IMR-90 (cell line): ENCODE measurements around the gene NEGR1. TPM values are rescaled to one million over a fixed set of nuclear protein-coding genes. Genes with fewer than 3 reads are reported as not detected.

Experiments used
- ATAC-seq: fragments of 200-7000 bp; cut with Tn5 transposase; 2 replicates; pipeline ENCODE4 v1.9.1; 2020; ENCODE audit warnings: low read depth, mild to moderate bottlenecking, moderate library complexity
- BruUV-seq: library from RNA; stranded (reverse); fragments of 400-500 nt; replicated peaks from 2 replicates; lab custom pipeline; 2021; lab: Mats Ljungman, UMichigan
- CTCF ChIA-PET: fragments of 300-600 bp; formaldehyde crosslinking; extraction: SDS; loops from one replicate; lab custom pipeline; 2021; ENCODE audit warnings: antibody characterized with exemption; lab: Yijun Ruan, JAX
- POLR2A ChIA-PET: fragments of 300-600 bp; sonication (Branson Sonifier 250); formaldehyde crosslinking; loops from one replicate; lab custom pipeline; 2022; ENCODE audit warnings: antibody characterized with exemption; ENCODE audit not compliant: unreplicated experiment; lab: Charles Lee
- DNase-seq: peaks from one replicate; pipeline ENCODE4 v3.0.0; 2013
- H2AFZ ChIP-seq: replicated peaks from 2 replicates; pipeline ENCODE3; 2013; ENCODE audit warnings: low read length, mild to moderate bottlenecking; ENCODE audit not compliant: poor library complexity
- H2AK5ac ChIP-seq: 2 replicates; pipeline ENCODE4 v1.6.1; 2013; ENCODE audit warnings: low read depth, low read length, inconsistent platforms
- H2AK9ac ChIP-seq: replicated peaks from 2 replicates; pipeline ENCODE3; 2013; ENCODE audit warnings: mild to moderate bottlenecking, low read depth, low read length, moderate library complexity; ENCODE audit not compliant: poor library complexity
- H2BK120ac ChIP-seq: 2 replicates; pipeline ENCODE4 v1.6.1; 2013; ENCODE audit warnings: low read depth, low read length, inconsistent platforms
- H2BK15ac ChIP-seq: 3 replicates; pipeline ENCODE4 v1.6.1; 2013; ENCODE audit warnings: low read depth, low read length, inconsistent platforms
- H2BK20ac ChIP-seq: 2 replicates; pipeline ENCODE4 v1.6.1; 2013; ENCODE audit warnings: low read depth, mild to moderate bottlenecking, inconsistent platforms, low read length, moderate library complexity
- H2BK5ac ChIP-seq: 2 replicates; pipeline ENCODE4 v1.6.1; 2013; ENCODE audit warnings: mild to moderate bottlenecking, low read depth, low read length, inconsistent platforms; ENCODE audit not compliant: poor library complexity, severe bottlenecking
- H3K14ac ChIP-seq: replicated peaks from 2 replicates; pipeline ENCODE4 v1.6.1; 2013; ENCODE audit warnings: low read depth, low read length, inconsistent platforms
- H3K18ac ChIP-seq: 2 replicates; pipeline ENCODE4 v1.6.1; 2013; ENCODE audit warnings: low read depth, low read length, control low read depth
- H3K23ac ChIP-seq: 2 replicates; pipeline ENCODE4 v1.6.1; 2013; ENCODE audit warnings: low read depth, low read length, inconsistent platforms
- H3K27ac ChIP-seq: 2 replicates; pipeline ENCODE4 v1.5.1; 2013; ENCODE audit warnings: mild to moderate bottlenecking, control low read depth, low read length; ENCODE audit not compliant: insufficient read depth
- H3K27me3 ChIP-seq: 2 replicates; pipeline ENCODE4 v1.6.1; 2013; ENCODE audit warnings: low read length; ENCODE audit not compliant: control insufficient read depth, insufficient read depth
- H3K36me3 ChIP-seq: 2 replicates; pipeline ENCODE4 v1.6.1; 2013; ENCODE audit warnings: low read length, mixed read lengths; ENCODE audit not compliant: control insufficient read depth, insufficient read depth
- H3K4ac ChIP-seq: 2 replicates; pipeline ENCODE4 v1.6.1; 2013; ENCODE audit warnings: low read depth, low read length, inconsistent platforms
- H3K4me1 ChIP-seq: 2 replicates; pipeline ENCODE4 v1.6.1; 2013; ENCODE audit warnings: low read length, mixed read lengths; ENCODE audit not compliant: control insufficient read depth, insufficient read depth
- H3K4me2 ChIP-seq: 2 replicates; pipeline ENCODE4 v1.6.1; 2013; ENCODE audit warnings: low read depth, mild to moderate bottlenecking, control low read depth, low read length, moderate library complexity
- H3K4me3 ChIP-seq: 2 replicates; pipeline ENCODE4 v1.5.1; 2013; ENCODE audit warnings: low read depth, mild to moderate bottlenecking, control low read depth, low read length, moderate library complexity; ENCODE audit not compliant: insufficient read depth
- H3K56ac ChIP-seq: 2 replicates; pipeline ENCODE4 v1.6.1; 2013; ENCODE audit warnings: low read length, inconsistent platforms; ENCODE audit not compliant: insufficient read depth; ENCODE audit errors: extremely low read depth
- H3K79me1 ChIP-seq, 2 experiments: 2 replicates each; pipeline ENCODE4 v1.6.1; 2013; ENCODE audit warnings: low read length in 2 of 2, inconsistent platforms in 1 of 2, low read depth in 1 of 2
- H3K9ac ChIP-seq: 2 replicates; pipeline ENCODE4 v1.6.1; 2013; ENCODE audit warnings: low read depth, low read length, control low read depth
- H3K9me1 ChIP-seq: 2 replicates; pipeline ENCODE4 v1.6.1; 2013; ENCODE audit warnings: low read length, inconsistent platforms; ENCODE audit not compliant: insufficient read depth
- H3K9me3 ChIP-seq: 2 replicates; pipeline ENCODE4 v1.6.1; 2013; ENCODE audit warnings: low read length; ENCODE audit not compliant: control insufficient read depth, insufficient read depth
- H4K20me1 ChIP-seq: 2 replicates; pipeline ENCODE4 v1.6.1; 2013; ENCODE audit warnings: low read length, inconsistent platforms; ENCODE audit not compliant: insufficient read depth
- H4K5ac ChIP-seq: 2 replicates; pipeline ENCODE4 v1.6.1; 2013; ENCODE audit warnings: mild to moderate bottlenecking, low read depth, low read length, control low read depth
- H4K8ac ChIP-seq, 2 experiments: 2 replicates each; pipeline ENCODE4 v1.6.1; 2013; ENCODE audit warnings: low read depth in 2 of 2, low read length in 2 of 2, control low read depth in 1 of 2, inconsistent platforms in 1 of 2
- H4K91ac ChIP-seq: 2 replicates; pipeline ENCODE4 v1.6.1; 2013; ENCODE audit warnings: low read depth, low read length, inconsistent platforms; ENCODE audit not compliant: insufficient read depth
- BHLHE40 ChIP-seq: fragments of 150-350 bp; IDR thresholded peaks from 2 replicates; pipeline ENCODE4 v1.6.1; 2016; ENCODE audit warnings: mild to moderate bottlenecking, low read depth, low read length
- CEBPB ChIP-seq: IDR thresholded peaks from 2 replicates; pipeline ENCODE4 v1.6.1; 2012; ENCODE audit warnings: low read depth, low read length, improper control_type of control experiment
- CHD1 ChIP-seq: IDR thresholded peaks from 2 replicates; pipeline ENCODE4 v1.6.1; 2012; ENCODE audit warnings: low read depth, low read length, improper control_type of control experiment
- FOS ChIP-seq: fragments of 150-350 bp; IDR thresholded peaks from 2 replicates; pipeline ENCODE4 v1.6.1; 2016; ENCODE audit warnings: low read depth, low read length
- MAFK ChIP-seq: IDR thresholded peaks from 2 replicates; pipeline ENCODE4 v1.6.1; 2012; ENCODE audit warnings: low read depth, low read length, improper control_type of control experiment
- MAZ ChIP-seq: IDR thresholded peaks from 2 replicates; pipeline ENCODE4 v1.6.1; 2012; ENCODE audit warnings: low read depth, mild to moderate bottlenecking, low read length, improper control_type of control experiment, moderate library complexity, borderline replicate concordance
- MXI1 ChIP-seq: IDR thresholded peaks from 2 replicates; pipeline ENCODE4 v1.6.1; 2012; ENCODE audit warnings: low read depth, mild to moderate bottlenecking, low read length, moderate library complexity, borderline replicate concordance
- NFE2L2 ChIP-seq: fragments of 150-350 bp; IDR thresholded peaks from 2 replicates; pipeline ENCODE4 v1.6.1; 2016; ENCODE audit warnings: low read depth, mild to moderate bottlenecking, low read length
- POLR2A ChIP-seq: IDR thresholded peaks from 2 replicates; pipeline ENCODE4 v1.6.1; 2012; ENCODE audit warnings: mild to moderate bottlenecking, low read depth, low read length
- RAD21 ChIP-seq: IDR thresholded peaks from 2 replicates; pipeline ENCODE4 v1.6.1; 2012; ENCODE audit warnings: low read length, improper control_type of control experiment
- RCOR1 ChIP-seq: IDR thresholded peaks from 2 replicates; pipeline ENCODE4 v1.6.1; 2012; ENCODE audit warnings: mild to moderate bottlenecking, low read length, improper control_type of control experiment; ENCODE audit not compliant: insufficient replicate concordance
- RFX5 ChIP-seq: IDR thresholded peaks from 2 replicates; pipeline ENCODE4 v1.8.0; 2012; ENCODE audit warnings: low read depth, mild to moderate bottlenecking, low read length, moderate library complexity
- SMC3 ChIP-seq: fragments of 150-350 bp; IDR thresholded peaks from 2 replicates; pipeline ENCODE4 v1.6.1; 2016; ENCODE audit warnings: low read depth, mild to moderate bottlenecking, antibody characterized with exemption, low read length, moderate library complexity
- WGBS, 2 experiments: methylation state at CpG; one replicate each; pipeline versions ENCODE4 v1.1.5 to v1.1.7; 2013; ENCODE audit warnings: missing lambda C conversion rate in 2 of 2; ENCODE audit not compliant: insufficient read length in 1 of 2; ENCODE audit errors: extremely low coverage in 2 of 2; 5-methylcytosine and 5-hydroxymethylcytosine counted together
- dilution Hi-C: fragments of 300-500 bp; cut with HindIII; formaldehyde crosslinking; loops from one replicate; pipeline ENCODE4 v1.14.3; 2018; ENCODE audit warnings: low sequenced_read_pairs; ENCODE audit not compliant: unreplicated experiment
- in situ Hi-C: fragments of 300-500 bp; cut with MboI; formaldehyde crosslinking; loops from 3 replicates; pipeline ENCODE4 v1.14.3; 2019; ENCODE audit warnings: low sequenced_read_pairs, inconsistent platforms, mixed read lengths
- intact Hi-C: fragments of 100-400 bp; cut with micrococcal nuclease; formaldehyde crosslinking; loops from 2 replicates; pipeline ENCODE4 v1.10.0; 2022
- polyA plus RNA-seq, 3 experiments: library from polyadenylated mRNA; depleted of rRNA; stranded (reverse); fragments of >200 nt; gene quantifications; 2 replicates each; pipeline ENCODE4 v1.2.3, GENCODE V29; 2012; ENCODE audit warnings: low replicate concordance in 1 of 3
- total RNA-seq: library from RNA; depleted of rRNA; stranded (reverse); fragments of >200 nt; gene quantifications from 2 replicates; pipeline ENCODE4 v1.2.3, GENCODE V29; 2012
- TF ChIP-seq, protein P1 (sequence below): fragments of 150-350 bp; IDR thresholded peaks from 2 replicates; pipeline ENCODE4 v1.6.1; 2016; ENCODE audit warnings: low read depth, mild to moderate bottlenecking, low read length, moderate library complexity, borderline replicate concordance
- TF ChIP-seq, protein P2 (sequence below): fragments of 150-350 bp; IDR thresholded peaks from 2 replicates; pipeline ENCODE4 v1.6.1; 2017; ENCODE audit warnings: mild to moderate bottlenecking, antibody characterized with exemption, low read length, low read depth
- TF ChIP-seq, protein P3 (sequence below): conservative IDR thresholded peaks from 2 replicates; pipeline ENCODE4 v1.5.1; 2012; ENCODE audit warnings: mild to moderate bottlenecking, low read depth, low read length, improper control_type of control experiment

NEGR1 gene
- total and polyA plus RNA-seq, 2 of the 4 experiments (the other 2 are of a cell fraction), result 5.1 to 9.1 TPM

DNA sequence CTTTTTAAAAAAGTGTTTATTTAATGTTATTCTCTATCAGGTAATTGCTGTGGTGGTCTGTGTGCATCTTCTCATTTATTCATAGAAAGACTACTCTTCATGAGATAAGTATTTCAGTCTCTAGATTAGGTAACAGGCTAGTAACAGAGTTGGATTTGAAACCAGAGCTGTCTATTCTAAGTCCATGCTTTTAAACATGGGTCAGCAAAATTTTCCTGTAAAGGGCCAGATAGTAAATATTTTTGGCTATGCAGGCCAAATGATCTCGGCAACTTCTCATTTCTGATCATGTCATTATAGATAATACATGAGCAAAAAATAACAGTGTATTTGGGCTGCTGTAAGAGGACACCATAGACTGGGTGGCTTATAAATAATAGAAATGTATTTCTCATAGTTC is 715.9 kb downstream of the NEGR1 start:
- dilution Hi-C loops (no loop called here), in situ Hi-C loops (no loop called here), intact Hi-C loops (no loop called here)
- H3K4me1 ChIP-seq, result peaks cover 3% of the 10 kb centered on the region; the same call in 1 of the 2 replicates
- H4K5ac ChIP-seq, result no peak overlapping the region
- TF ChIP-seq CEBPB, result no peak
- TF ChIP-seq, protein P1, sequence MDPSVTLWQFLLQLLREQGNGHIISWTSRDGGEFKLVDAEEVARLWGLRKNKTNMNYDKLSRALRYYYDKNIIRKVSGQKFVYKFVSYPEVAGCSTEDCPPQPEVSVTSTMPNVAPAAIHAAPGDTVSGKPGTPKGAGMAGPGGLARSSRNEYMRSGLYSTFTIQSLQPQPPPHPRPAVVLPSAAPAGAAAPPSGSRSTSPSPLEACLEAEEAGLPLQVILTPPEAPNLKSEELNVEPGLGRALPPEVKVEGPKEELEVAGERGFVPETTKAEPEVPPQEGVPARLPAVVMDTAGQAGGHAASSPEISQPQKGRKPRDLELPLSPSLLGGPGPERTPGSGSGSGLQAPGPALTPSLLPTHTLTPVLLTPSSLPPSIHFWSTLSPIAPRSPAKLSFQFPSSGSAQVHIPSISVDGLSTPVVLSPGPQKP, result no peak
- no peak for TF ChIP-seq RAD21
- no peak for TF ChIP-seq RCOR1
- TF ChIP-seq, protein P2, sequence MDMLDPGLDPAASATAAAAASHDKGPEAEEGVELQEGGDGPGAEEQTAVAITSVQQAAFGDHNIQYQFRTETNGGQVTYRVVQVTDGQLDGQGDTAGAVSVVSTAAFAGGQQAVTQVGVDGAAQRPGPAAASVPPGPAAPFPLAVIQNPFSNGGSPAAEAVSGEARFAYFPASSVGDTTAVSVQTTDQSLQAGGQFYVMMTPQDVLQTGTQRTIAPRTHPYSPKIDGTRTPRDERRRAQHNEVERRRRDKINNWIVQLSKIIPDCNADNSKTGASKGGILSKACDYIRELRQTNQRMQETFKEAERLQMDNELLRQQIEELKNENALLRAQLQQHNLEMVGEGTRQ, result no peak
- TF ChIP-seq, protein P3, sequence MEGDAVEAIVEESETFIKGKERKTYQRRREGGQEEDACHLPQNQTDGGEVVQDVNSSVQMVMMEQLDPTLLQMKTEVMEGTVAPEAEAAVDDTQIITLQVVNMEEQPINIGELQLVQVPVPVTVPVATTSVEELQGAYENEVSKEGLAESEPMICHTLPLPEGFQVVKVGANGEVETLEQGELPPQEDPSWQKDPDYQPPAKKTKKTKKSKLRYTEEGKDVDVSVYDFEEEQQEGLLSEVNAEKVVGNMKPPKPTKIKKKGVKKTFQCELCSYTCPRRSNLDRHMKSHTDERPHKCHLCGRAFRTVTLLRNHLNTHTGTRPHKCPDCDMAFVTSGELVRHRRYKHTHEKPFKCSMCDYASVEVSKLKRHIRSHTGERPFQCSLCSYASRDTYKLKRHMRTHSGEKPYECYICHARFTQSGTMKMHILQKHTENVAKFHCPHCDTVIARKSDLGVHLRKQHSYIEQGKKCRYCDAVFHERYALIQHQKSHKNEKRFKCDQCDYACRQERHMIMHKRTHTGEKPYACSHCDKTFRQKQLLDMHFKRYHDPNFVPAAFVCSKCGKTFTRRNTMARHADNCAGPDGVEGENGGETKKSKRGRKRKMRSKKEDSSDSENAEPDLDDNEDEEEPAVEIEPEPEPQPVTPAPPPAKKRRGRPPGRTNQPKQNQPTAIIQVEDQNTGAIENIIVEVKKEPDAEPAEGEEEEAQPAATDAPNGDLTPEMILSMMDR, result no peak
- no peak for TF ChIP-seq FOS
- TF ChIP-seq MAZ, result no peak
- TF ChIP-seq NFE2L2, result no peak
- no peak for TF ChIP-seq MXI1
- no peak for TF ChIP-seq POLR2A
- TF ChIP-seq BHLHE40, result no peak
- no peak for TF ChIP-seq SMC3
- no peak for TF ChIP-seq MAFK
- no peak for TF ChIP-seq CHD1
- TF ChIP-seq RFX5, result no peak
- no peak overlapping the region for H3K27ac ChIP-seq
- H3K14ac ChIP-seq, result no peak overlapping the region
- no peaks in the 10 kb centered on the region for H3K36me3 ChIP-seq
- no peak overlapping the region for H2AK9ac ChIP-seq
- no peak overlapping the region for H2BK15ac ChIP-seq
- no peak overlapping the region for H2AFZ ChIP-seq
- no peak overlapping the region for H2BK5ac ChIP-seq
- no peak overlapping the region for H3K4me3 ChIP-seq
- no peak overlapping the region for H4K8ac ChIP-seq
- ChIA-PET POLR2A (no interaction called here), CTCF (no interaction called here)
- H3K56ac ChIP-seq, result no peak overlapping the region
- H3K9me3 ChIP-seq, result no peaks in the 10 kb centered on the region
- no peak overlapping the region for H3K4ac ChIP-seq
- H4K20me1 ChIP-seq, result no peaks in the 10 kb centered on the region
- H2BK120ac ChIP-seq, result no peak overlapping the region
- H3K27me3 ChIP-seq, result no peaks in the 10 kb centered on the region
- no peak overlapping the region for H4K91ac ChIP-seq
- H3K18ac ChIP-seq, result no peak overlapping the region
- H2BK20ac ChIP-seq, result no peak overlapping the region
- BruUV-seq, result no TSS peak
- H3K4me2 ChIP-seq, result no peak overlapping the region
- ATAC-seq (no peak), DNase-seq (no peak)
- H3K23ac ChIP-seq, result no peak overlapping the region
- no peak overlapping the region for H2AK5ac ChIP-seq
- no peaks in the 10 kb centered on the region for H3K9me1 ChIP-seq
- H3K9ac ChIP-seq, result no peak overlapping the region
- H3K79me1 ChIP-seq, result no peaks in the 10 kb centered on the region
- WGBS, 2 experiments, result no CpG with 5 or more reads among the region's 1 CpG
